Anterior cingulate cortex (tissue), 58 donors: Measurements from ENCODE around the gene RBBP8NL.

Experiments
- DNase-seq, 58 donors: peaks; one replicate each; lab custom pipeline; 2025; lab: John Stamatoyannopoulos, UW

The RBBP8NL gene

GRCh38 chr20:62425281-62426058 is 1.9 kb downstream of the RBBP8NL start:
- no peak for DNase-seq

- no peak for DNase-seq
Observed at GRCh38 chr20:62424249-62425107, 2.9 kb downstream of the RBBP8NL start.

- no peak for DNase-seq
Observed at GRCh38 chr20:62423326-62423706, 4.0 kb downstream of the RBBP8NL start.

- DNase-seq, result no peak
Observed at GRCh38 chr20:62422636-62423325, 4.6 kb downstream of the RBBP8NL start.

- DNase-seq, result no peak
Observed at GRCh38 chr20:62421716-62421990, 5.7 kb downstream of the RBBP8NL start.

GRCh38 chr20:62420846-62421715 is 6.3 kb downstream of the RBBP8NL start:
- DNase-seq, result no peak

GRCh38 chr20:62419759-62420158 is 7.6 kb downstream of the RBBP8NL start:
- no peak for DNase-seq

- no peak for DNase-seq
Observed at GRCh38 chr20:62418709-62419487, 8.4 kb downstream of the RBBP8NL start.

GRCh38 chr20:62417981-62418708 is 9.2 kb downstream of the RBBP8NL start:
- no peak for DNase-seq

- DNase-seq, result no peak
Observed at GRCh38 chr20:62416651-62417637, 10.4 kb downstream of the RBBP8NL start.

GRCh38 chr20:62415354-62416111 is 11.8 kb downstream of the RBBP8NL start:
- DNase-seq, result no peak

GRCh38 chr20:62413896-62414481 is 13.3 kb downstream of the RBBP8NL start:
- no peak for DNase-seq

GRCh38 chr20:62413025-62413570 is 14.2 kb downstream of the RBBP8NL start:
- no peak for DNase-seq

- DNase-seq, result no peak
Observed at GRCh38 chr20:62412194-62413024, 14.9 kb downstream of the RBBP8NL start.

- no peak for DNase-seq
Observed at GRCh38 chr20:62411479-62412193, 15.7 kb downstream of the RBBP8NL start.
